Naive B cell (primary cell): Measurements from ENCODE around the gene PLA2G1B. TPM values are rescaled to one million over a fixed set of nuclear protein-coding genes. Genes with fewer than 3 reads are reported as not detected.

Experiments
- ATAC-seq, 2 donors: fragments of 150-1000 bp; cut with Tn5 transposase; 2 replicates each; pipeline ENCODE4 v1.10.0; 2021; ENCODE audit warnings: low read depth in 2 of 2, mild to moderate bottlenecking in 2 of 2, moderate library complexity in 2 of 2
- DNase-seq: peaks from one replicate; pipeline ENCODE4 v3.0.0; 2022
- H3K27ac Mint-ChIP-seq, 6 donors: one replicate each; pipeline ENCODE4 v1.8.0; 2020 to 2022; ENCODE audit warnings: mild to moderate bottlenecking in 6 of 6, mixed read lengths in 6 of 6, moderate library complexity in 5 of 6, inconsistent platforms in 2 of 6
- H3K27me3 Mint-ChIP-seq, 3 donors: one replicate each; pipeline ENCODE4 v1.8.0; 2021 to 2022; ENCODE audit warnings: mixed read lengths in 3 of 3, mild to moderate bottlenecking in 1 of 3
- H3K36me3 Mint-ChIP-seq, 2 donors: one replicate each; pipeline ENCODE4 v1.8.0; 2020 to 2022; ENCODE audit warnings: mixed read lengths in 2 of 2, inconsistent platforms in 1 of 2, mild to moderate bottlenecking in 1 of 2
- H3K4me1 Mint-ChIP-seq, 3 donors: one replicate each; pipeline ENCODE4 v1.8.0; 2020 to 2022; ENCODE audit warnings: mixed read lengths in 3 of 3, inconsistent platforms in 1 of 3, mild to moderate bottlenecking in 1 of 3, moderate library complexity in 1 of 3
- H3K4me3 Mint-ChIP-seq, 8 donors: one replicate each; pipeline ENCODE4 v1.8.0; 2020 to 2022; ENCODE audit warnings: mild to moderate bottlenecking in 8 of 8, mixed read lengths in 8 of 8, moderate library complexity in 8 of 8, inconsistent platforms in 2 of 8
- H3K9me3 Mint-ChIP-seq, 7 donors: one replicate each; pipeline ENCODE4 v1.8.0; 2020 to 2022; ENCODE audit warnings: mixed read lengths in 7 of 7, mild to moderate bottlenecking in 5 of 7, inconsistent platforms in 2 of 7, moderate library complexity in 1 of 7
- polyA plus RNA-seq, 6 donors: library from polyadenylated mRNA; unstranded; fragments of 300-500 nt; fragmentation: Illumina TruSeq; gene quantifications; one replicate each; pipeline ENCODE4 v1.2.3, GENCODE V29; 2021; ENCODE audit warnings: low read depth in 6 of 6

Gene PLA2G1B
- polyA plus RNA-seq, 6 donors from 2014 or later, result not detected

DNA sequence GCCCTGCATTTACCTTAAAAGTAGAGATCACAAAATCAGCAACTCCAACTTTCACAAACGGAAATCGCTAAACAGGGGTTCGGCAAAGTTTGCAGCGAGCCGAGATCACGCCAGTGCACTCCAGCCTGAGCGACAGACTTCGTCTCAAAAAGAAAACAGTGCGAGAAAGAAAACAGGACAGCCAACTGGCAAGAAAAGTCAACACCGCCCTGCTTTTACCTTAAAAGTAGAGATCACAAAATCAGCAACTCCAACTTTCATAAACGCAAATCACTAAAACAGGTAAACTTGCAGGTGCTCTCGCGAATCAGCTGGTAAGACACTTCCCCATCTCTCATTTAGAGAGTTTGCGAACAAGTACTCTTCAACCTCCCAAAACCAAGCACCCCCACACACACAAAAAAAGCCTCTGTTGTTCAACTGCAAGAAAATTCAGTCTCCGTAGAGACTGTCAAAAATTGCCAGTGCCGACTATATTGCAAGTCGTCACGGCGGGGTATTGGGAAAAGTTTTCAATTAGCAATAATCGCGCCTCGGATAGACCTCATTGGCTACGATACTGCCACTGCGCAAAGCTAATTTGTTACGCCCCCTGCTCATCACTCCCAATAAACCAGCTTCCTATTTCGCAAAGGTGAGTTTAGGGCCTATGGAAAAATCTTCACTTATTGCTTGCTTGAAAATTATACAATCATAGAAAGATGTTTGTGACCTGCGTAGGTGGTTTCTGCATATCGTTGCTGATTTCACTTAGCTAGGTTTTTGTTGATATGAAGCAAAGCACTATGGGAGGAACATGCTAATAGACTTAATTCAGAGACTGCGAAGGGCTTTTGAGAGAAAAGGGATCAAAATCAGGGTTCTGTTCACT is 34.7 kb downstream of the PLA2G1B start, which contains the start of gene RNU4-1:
TSS of gene RNU4-1 (minus strand) at position 577 of the 871 bp plus-strand sequence.
- Mint-ChIP-seq H3K36me3 (no peaks in the 10 kb centered on the region), H3K4me1 (peaks cover 0 to 5% (median 4%) of the 10 kb centered on the region in 3 donors), H3K9me3 (no peaks in the 10 kb centered on the region), H3K4me3 (no peak within 1 kb of the TSS), H3K27ac (peak within 1 kb of the TSS in 1 of 6 donors; percentile 36), H3K27me3 (no peaks in the 10 kb centered on the region)
- DNase-seq (peak; percentile 92), ATAC-seq (peak; percentile 54 to 60)

DNA sequence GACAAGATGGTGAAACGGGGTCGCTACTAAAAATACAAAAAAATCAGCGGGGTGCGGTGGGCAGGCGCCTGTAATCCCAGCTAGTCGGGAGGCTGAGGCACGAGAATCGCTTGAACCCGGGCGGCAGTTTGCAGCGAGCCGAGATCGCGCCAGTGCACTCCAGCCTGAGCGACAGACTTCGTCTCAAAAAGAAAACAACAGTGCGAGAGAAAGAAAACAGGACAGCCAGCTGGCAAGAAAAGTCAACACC is 35.2 kb downstream of the PLA2G1B start:
- ATAC-seq (peak; percentile 0 to 1), DNase-seq (no peak)
- H3K36me3 Mint-ChIP-seq, result no peaks in the 10 kb centered on the region
- no peaks in the 10 kb centered on the region for H3K9me3 Mint-ChIP-seq
- peaks cover 0 to 5% (median 4%) of the 10 kb centered on the region in 3 donors for H3K4me1 Mint-ChIP-seq
- no peak overlapping the region for H3K27ac Mint-ChIP-seq
- H3K4me3 Mint-ChIP-seq, result no peak overlapping the region
- no peaks in the 10 kb centered on the region for H3K27me3 Mint-ChIP-seq

- DNase-seq (peak; percentile 14), ATAC-seq (no peak)
- no peaks in the 10 kb centered on the region for H3K9me3 Mint-ChIP-seq
- no peaks in the 10 kb centered on the region for H3K27me3 Mint-ChIP-seq
- peak overlapping the region in 1 of 8 donors; percentile 45 for H3K4me3 Mint-ChIP-seq
- peaks cover 3 to 5% (median 4%) of the 10 kb centered on the region in 3 donors for H3K4me1 Mint-ChIP-seq
- H3K27ac Mint-ChIP-seq, result peak overlapping the region in 2 of 6 donors; percentile 9 to 72
- no peaks in the 10 kb centered on the region for H3K36me3 Mint-ChIP-seq
These were observed 36.8 kb downstream of the PLA2G1B start for GRCh38 chr12:120290609-120291305.

- H3K36me3 Mint-ChIP-seq, result no peaks in the 10 kb centered on the region
These were observed 40.1 kb downstream of the PLA2G1B start for GRCh38 chr12:120287491-120287890.

DNA sequence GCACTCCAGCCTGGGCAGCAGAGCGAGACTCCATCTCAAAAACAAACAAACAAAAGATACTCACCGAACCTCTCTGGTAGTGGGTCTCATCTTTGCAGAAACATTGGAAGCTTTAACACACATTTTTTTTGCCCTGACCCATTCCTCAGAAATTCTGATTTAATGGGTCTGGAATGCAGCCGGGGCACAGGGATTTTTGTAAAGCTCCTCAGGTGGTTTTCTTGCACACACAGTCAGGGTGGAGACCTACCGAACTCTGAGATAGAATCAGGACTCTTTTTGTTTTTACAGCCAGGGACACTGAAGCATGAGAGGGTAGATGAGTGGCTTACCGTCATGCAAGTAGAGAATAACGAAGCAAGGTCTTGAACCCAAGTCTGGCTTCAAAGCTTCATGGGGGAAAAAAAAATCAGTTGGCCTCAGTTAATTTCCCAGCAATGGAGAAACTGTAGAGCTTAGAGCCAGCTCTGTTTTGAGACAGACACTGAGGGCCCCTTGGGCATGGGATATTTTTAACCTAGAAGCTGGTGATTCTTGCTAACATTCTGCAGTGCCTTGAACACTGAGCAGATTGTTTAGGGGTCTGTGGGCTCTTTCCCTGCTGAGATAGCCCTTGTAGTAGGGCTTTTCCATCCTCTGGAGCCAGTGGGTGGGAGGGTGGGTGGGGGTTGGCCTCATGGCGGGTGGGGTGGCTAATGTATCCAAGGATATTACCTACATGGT is 40.6 kb downstream of the PLA2G1B start:
- Mint-ChIP-seq H3K4me3 (no peak overlapping the region), H3K27ac (no peak overlapping the region), H3K9me3 (no peaks in the 10 kb centered on the region), H3K4me1 (peaks cover 3 to 7% (median 5%) of the 10 kb centered on the region in 3 donors), H3K36me3 (no peaks in the 10 kb centered on the region), H3K27me3 (peaks cover 0 to 20% (median 0%) of the 10 kb centered on the region in 3 donors)
- DNase-seq (no peak), ATAC-seq (no peak)

More at GRCh38 chr12:120287491-120287890, 40.1 kb downstream of the PLA2G1B start:
- Mint-ChIP-seq H3K27me3 (peaks cover 0 to 15% (median 0%) of the 10 kb centered on the region in 3 donors), H3K4me1 (peaks cover 3 to 5% (median 5%) of the 10 kb centered on the region in 3 donors), H3K9me3 (no peaks in the 10 kb centered on the region), H3K27ac (no peak overlapping the region), H3K4me3 (no peak overlapping the region)
- ATAC-seq (no peak), DNase-seq (no peak)

GRCh38 chr12:120284381-120284780 is 43.2 kb downstream of the PLA2G1B start:
- no peaks in the 10 kb centered on the region for H3K36me3 Mint-ChIP-seq
- no peaks in the 10 kb centered on the region for H3K9me3 Mint-ChIP-seq
- no peak overlapping the region for H3K4me3 Mint-ChIP-seq
- H3K27ac Mint-ChIP-seq, result no peak overlapping the region
- peaks cover 0 to 29% (median under 1%) of the 10 kb centered on the region in 3 donors for H3K27me3 Mint-ChIP-seq
- no peak for ATAC-seq
- DNase-seq, result no peak
- H3K4me1 Mint-ChIP-seq, result peaks cover 3 to 5% (median 3%) of the 10 kb centered on the region in 3 donors

- Mint-ChIP-seq H3K4me3 (peak overlapping the region in 1 of 8 donors; percentile 63), H3K27ac (no peak overlapping the region), H3K4me1 (peaks cover 3% of the 10 kb centered on the region in 3 donors), H3K9me3 (no peaks in the 10 kb centered on the region), H3K36me3 (no peaks in the 10 kb centered on the region), H3K27me3 (peaks cover 0 to 29% (median 4%) of the 10 kb centered on the region in 3 donors)
- ATAC-seq, result no peak
- DNase-seq, result no peak
These were observed 44.3 kb downstream of the PLA2G1B start for GRCh38 chr12:120283318-120283717.

GRCh38 chr12:120278137-120279069 is 49.2 kb downstream of the PLA2G1B start:
- peaks cover 0 to 27% (median 9%) of the 10 kb centered on the region in 3 donors for H3K27me3 Mint-ChIP-seq
- no peak for DNase-seq
- peaks cover 0 to 3% (median 0%) of the 10 kb centered on the region in 3 donors for H3K4me1 Mint-ChIP-seq
- no peak overlapping the region for H3K4me3 Mint-ChIP-seq
- ATAC-seq, result no peak
- no peak overlapping the region for H3K27ac Mint-ChIP-seq
- no peaks in the 10 kb centered on the region for H3K9me3 Mint-ChIP-seq
- H3K36me3 Mint-ChIP-seq, result no peaks in the 10 kb centered on the region

GRCh38 chr12:120276734-120277133 is 50.8 kb downstream of the PLA2G1B start:
- Mint-ChIP-seq H3K27me3 (peaks cover 8 to 21% (median 13%) of the 10 kb centered on the region in 3 donors), H3K4me3 (no peak overlapping the region), H3K4me1 (no peaks in the 10 kb centered on the region), H3K9me3 (no peaks in the 10 kb centered on the region), H3K27ac (no peak overlapping the region), H3K36me3 (no peaks in the 10 kb centered on the region)
- ATAC-seq, result no peak
- DNase-seq, result no peak

Other genes starting within 250 kb of the PLA2G1B start
- 10 to 100 TPM in 5 of 6 donors, 1 to 10 TPM in 1; 6.2 to 16.6 (median 14.6) TPM for gene RAB35, start 211.0 kb downstream of the PLA2G1B start, polyA plus RNA-seq
- gene GCN1, start 133.1 kb downstream of the PLA2G1B start, polyA plus RNA-seq, result 10 to 100 TPM; 11.1 to 23.9 (median 18.7) TPM
- gene RPLP0, start 126.7 kb downstream of the PLA2G1B start, polyA plus RNA-seq, result 1,000 to 10,000 TPM; 1,332 to 2,325 (median 1,674) TPM
- 1 to 10 TPM in 5 of 6 donors, under 1 TPM in 1; 0.95 to 6.0 (median 3.7) TPM for gene PXN, start 62.0 kb downstream of the PLA2G1B start, polyA plus RNA-seq
- 100 to 1,000 TPM in 1 of 6 donors, 10 to 100 TPM in 1, not detected in 4; 82.0 to 107 TPM for gene RNU4-2, start 35.9 kb downstream of the PLA2G1B start, polyA plus RNA-seq
- gene RNU4-1, start 34.5 kb downstream of the PLA2G1B start, polyA plus RNA-seq, result not detected
- 1 to 10 TPM; 1.3 to 4.3 (median 1.4) TPM for gene SIRT4, start 25.5 kb downstream of the PLA2G1B start, polyA plus RNA-seq
- not detected for gene MSI1, start 41.4 kb upstream of the PLA2G1B start, polyA plus RNA-seq
- 1,000 to 10,000 TPM in 1 of 6 donors, 100 to 1,000 TPM in 5; 716 to 1,228 (median 856) TPM for gene COX6A1, start 110.3 kb upstream of the PLA2G1B start, polyA plus RNA-seq
- 10 to 100 TPM; 49.1 to 66.6 (median 58.4) TPM for gene TRIAP1, start 118.6 kb upstream of the PLA2G1B start, polyA plus RNA-seq
- 10 to 100 TPM in 5 of 6 donors, 1 to 10 TPM in 1; 9.7 to 16.3 (median 14.5) TPM for gene GATC, start 118.7 kb upstream of the PLA2G1B start, polyA plus RNA-seq
- gene SRSF9, start 142.0 kb upstream of the PLA2G1B start, polyA plus RNA-seq, result 100 to 1,000 TPM; 208 to 293 (median 218) TPM
- gene DYNLL1, start 168.3 kb upstream of the PLA2G1B start, polyA plus RNA-seq, result 100 to 1,000 TPM; 206 to 326 (median 268) TPM
- 10 to 100 TPM; 25.2 to 56.5 (median 35.1) TPM for gene COQ5, start 201.4 kb upstream of the PLA2G1B start, polyA plus RNA-seq
- 100 to 1,000 TPM in 2 of 6 donors, 10 to 100 TPM in 4; 77.2 to 133 (median 94.7) TPM for gene RNF10, start 206.6 kb upstream of the PLA2G1B start, polyA plus RNA-seq